ENCODE data around the gene DDN. TPM values are rescaled to one million over a fixed set of nuclear protein-coding genes. Genes with fewer than 3 reads are reported as not detected.

DDN gene
- total RNA-seq = under 1 TPM; 0.19 to 0.40 (median 0.26) TPM

GRCh38 chr12:48999371-49000131, at the start of gene DDN:
DDN (minus strand) TSS chr12:48999375; CDS start chr12:48999287, 88 bp downstream.
- intact Hi-C loops (cut with DNase I) = no loop called here
- H3K27me3 ChIP-seq = peaks cover 0 to 95% (median 4%) of the 10 kb centered on the region in 4 donors
- 0 to 14% methylated on average over 5 to 8 of the region's 30 CpGs for WGBS, 2 donors
- H3K27ac ChIP-seq = no peak within 1 kb of the TSS
- TF ChIP-seq POLR2A (IDR thresholded peaks at IDR 0.05) = no peak
- H3K36me3 ChIP-seq = peaks cover 19 to 43% (median 22%) of the 10 kb centered on the region in 3 donors
- DNase-seq = no peak
- H3K9me3 ChIP-seq = no peaks in the 10 kb centered on the region
- peaks cover 32 to 53% (median 35%) of the 10 kb centered on the region in 3 donors for H3K4me1 ChIP-seq
- peak within 1 kb of the TSS; percentile 36 to 66 (median 46) for H3K4me3 ChIP-seq

DNA sequence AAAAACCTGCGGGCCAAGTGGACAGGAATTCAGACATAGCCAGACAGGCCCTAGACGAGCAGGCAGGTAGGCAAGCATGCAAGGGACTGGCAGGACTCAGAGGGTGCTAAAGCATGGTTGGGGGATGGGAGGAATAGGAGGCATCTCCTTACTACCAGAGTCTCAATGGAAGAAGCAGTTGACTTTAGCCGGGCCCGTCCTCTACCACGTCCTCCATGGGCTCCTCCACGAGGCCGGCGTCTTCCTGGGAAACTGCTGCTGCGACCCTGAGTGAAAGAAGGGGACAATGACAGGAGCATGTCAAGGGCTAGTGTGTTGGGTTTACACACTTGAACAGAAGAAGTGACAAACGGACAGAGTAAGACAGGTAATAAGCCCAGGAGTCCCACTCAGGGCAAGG, 49.8 kb upstream of the DDN start:
- intact Hi-C loops (cut with DNase I) = no loop called here
- 87 to 93% methylated on average over 10 of the region's 10 CpGs for WGBS, 2 donors
- peaks cover 71 to 100% (median 93%) of the 10 kb centered on the region in 3 donors for H3K36me3 ChIP-seq
- no peak overlapping the region for H3K27ac ChIP-seq
- H3K4me3 ChIP-seq = no peak overlapping the region
- peaks cover 0 to 14% (median 0%) of the 10 kb centered on the region in 3 donors for H3K4me1 ChIP-seq
- TF ChIP-seq, protein P1, sequence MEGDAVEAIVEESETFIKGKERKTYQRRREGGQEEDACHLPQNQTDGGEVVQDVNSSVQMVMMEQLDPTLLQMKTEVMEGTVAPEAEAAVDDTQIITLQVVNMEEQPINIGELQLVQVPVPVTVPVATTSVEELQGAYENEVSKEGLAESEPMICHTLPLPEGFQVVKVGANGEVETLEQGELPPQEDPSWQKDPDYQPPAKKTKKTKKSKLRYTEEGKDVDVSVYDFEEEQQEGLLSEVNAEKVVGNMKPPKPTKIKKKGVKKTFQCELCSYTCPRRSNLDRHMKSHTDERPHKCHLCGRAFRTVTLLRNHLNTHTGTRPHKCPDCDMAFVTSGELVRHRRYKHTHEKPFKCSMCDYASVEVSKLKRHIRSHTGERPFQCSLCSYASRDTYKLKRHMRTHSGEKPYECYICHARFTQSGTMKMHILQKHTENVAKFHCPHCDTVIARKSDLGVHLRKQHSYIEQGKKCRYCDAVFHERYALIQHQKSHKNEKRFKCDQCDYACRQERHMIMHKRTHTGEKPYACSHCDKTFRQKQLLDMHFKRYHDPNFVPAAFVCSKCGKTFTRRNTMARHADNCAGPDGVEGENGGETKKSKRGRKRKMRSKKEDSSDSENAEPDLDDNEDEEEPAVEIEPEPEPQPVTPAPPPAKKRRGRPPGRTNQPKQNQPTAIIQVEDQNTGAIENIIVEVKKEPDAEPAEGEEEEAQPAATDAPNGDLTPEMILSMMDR (IDR thresholded peaks at IDR 0.05) = no peak
- TF ChIP-seq POLR2A (IDR thresholded peaks at IDR 0.05) = no peak
- H3K27me3 ChIP-seq = no peaks in the 10 kb centered on the region
- H3K9me3 ChIP-seq = no peaks in the 10 kb centered on the region
- no peak for DNase-seq

- no peak overlapping the region for H3K27ac ChIP-seq
- 94 to 97% methylated on average over 5 to 6 of the region's 12 CpGs for WGBS, 2 donors
- peaks cover 67 to 100% (median 95%) of the 10 kb centered on the region in 3 donors for H3K36me3 ChIP-seq
- no peak for TF ChIP-seq POLR2A (IDR thresholded peaks at IDR 0.05)
- TF ChIP-seq, protein P1 (IDR thresholded peaks at IDR 0.05) = no peak
- intact Hi-C loops (cut with DNase I) = no loop called here
- H3K4me1 ChIP-seq = no peaks in the 10 kb centered on the region
- no peaks in the 10 kb centered on the region for H3K9me3 ChIP-seq
- no peak overlapping the region for H3K4me3 ChIP-seq
- no peaks in the 10 kb centered on the region for H3K27me3 ChIP-seq
- no peak for DNase-seq
Measured at GRCh38 chr12:49046129-49046895, 47.1 kb upstream of the DDN start.

DNA sequence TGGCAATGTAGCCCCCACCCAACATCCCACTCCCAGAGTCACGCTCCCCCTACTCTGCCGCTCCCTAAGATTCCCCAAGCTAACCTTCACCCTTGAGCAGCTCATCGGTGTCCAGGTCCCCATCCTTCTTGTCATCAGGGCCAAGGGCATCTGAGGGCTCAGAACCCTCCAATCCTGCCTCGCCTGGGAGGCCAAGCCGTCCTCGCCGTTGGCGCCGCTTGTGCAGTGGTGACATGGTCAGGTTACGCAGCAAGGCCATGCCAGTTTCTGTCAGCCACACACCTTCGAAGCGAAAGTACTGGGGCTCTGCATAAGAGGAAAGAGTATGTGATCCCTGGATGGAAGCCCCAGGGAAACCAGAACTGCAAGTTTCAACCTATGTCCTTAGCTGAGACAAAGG, 45.5 kb upstream of the DDN start:
- no peak for DNase-seq
- Histone ChIP-seq H3K4me3 (no peak overlapping the region), H3K9me3 (no peaks in the 10 kb centered on the region), H3K4me1 (no peaks in the 10 kb centered on the region), H3K36me3 (peaks cover 66 to 100% (median 95%) of the 10 kb centered on the region in 3 donors), H3K27me3 (no peaks in the 10 kb centered on the region), H3K27ac (no peak overlapping the region)
- WGBS, 2 donors = 100% methylated on average over 4 of the region's 12 CpGs; no CpG with 5 or more reads in 1 of the 2 donors
- TF ChIP-seq, protein P1 (IDR thresholded peaks at IDR 0.05) = no peak
- TF ChIP-seq POLR2A (IDR thresholded peaks at IDR 0.05) = no peak
- intact Hi-C loops (cut with DNase I) = no loop called here

DNA sequence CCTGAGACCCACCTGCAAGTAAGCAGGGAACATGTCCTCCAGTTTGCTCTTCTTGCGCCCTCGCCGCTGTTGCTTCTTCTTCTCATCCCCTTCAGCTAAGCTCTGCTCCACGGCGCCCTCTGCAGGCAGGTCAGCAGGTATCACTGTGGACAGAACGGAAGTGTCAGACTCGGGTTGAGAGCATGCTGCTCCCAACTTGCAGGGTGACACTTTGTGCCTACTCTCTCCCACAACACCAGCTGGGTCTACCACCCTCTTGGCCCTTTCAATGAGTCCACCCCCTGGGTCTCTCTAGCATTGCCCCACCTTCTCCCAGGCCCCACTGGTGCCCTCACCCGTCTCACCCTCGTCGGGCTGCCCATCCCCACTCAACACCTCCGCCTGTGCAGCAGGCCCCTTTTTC, 44.7 kb upstream of the DDN start:
- DNase-seq = no peak
- Histone ChIP-seq H3K36me3 (peaks cover 65 to 100% (median 95%) of the 10 kb centered on the region in 3 donors), H3K4me3 (no peak overlapping the region), H3K4me1 (no peaks in the 10 kb centered on the region), H3K27ac (no peak overlapping the region), H3K9me3 (no peaks in the 10 kb centered on the region), H3K27me3 (no peaks in the 10 kb centered on the region)
- WGBS, 2 donors = 55 to 68% methylated on average over 11 of the region's 11 CpGs
- TF ChIP-seq POLR2A (IDR thresholded peaks at IDR 0.05) = no peak
- TF ChIP-seq, protein P1 (IDR thresholded peaks at IDR 0.05) = peak in 4 of 6 experiments; percentile 40 to 67 (median 54)
- intact Hi-C loops (cut with DNase I) = no loop called here

Measured in esophagus squamous epithelium (tissue), 5 donors.